ENCODE results near the gene CIB2. TPM values are rescaled to one million over a fixed set of nuclear protein-coding genes. Genes with fewer than 3 reads are reported as not detected.

CIB2 gene
- total RNA-seq, 1 donor from 2014 or later = 27.6 TPM

DNA sequence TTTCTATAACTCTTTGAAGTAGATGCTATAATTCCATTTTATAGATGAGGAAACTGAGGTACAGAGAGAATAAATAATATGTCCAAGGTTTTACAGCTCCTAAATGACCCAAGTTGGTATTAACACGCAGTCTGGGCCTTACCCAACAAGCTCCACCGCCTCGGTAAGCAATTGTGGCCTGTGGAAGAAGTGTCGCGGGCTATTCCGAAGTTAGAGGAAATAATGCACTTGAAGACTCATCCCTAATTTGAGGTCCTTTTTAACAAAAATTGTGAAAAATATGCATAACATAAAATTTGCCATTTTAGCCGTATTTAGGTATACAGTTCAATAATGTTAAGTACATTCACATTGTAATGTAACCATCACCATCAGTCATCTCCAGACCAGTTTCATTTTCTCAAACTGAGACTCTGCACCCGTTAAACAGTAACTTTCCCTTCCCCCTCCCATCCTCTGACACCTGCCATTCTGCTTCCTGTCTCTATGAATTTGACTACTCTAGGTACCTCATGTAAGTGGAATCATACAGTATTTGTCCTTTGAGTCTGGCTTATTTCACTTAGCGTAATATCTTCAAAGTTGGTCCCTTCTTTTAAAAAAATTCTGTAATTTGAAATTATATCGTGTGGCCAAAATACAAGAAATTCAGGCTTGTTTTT, 36.1 kb upstream of the CIB2 start:
- H3K36me3 Mint-ChIP-seq = peaks cover 51% of the 10 kb centered on the region
- no peak overlapping the region for H3K4me3 Mint-ChIP-seq

DNA sequence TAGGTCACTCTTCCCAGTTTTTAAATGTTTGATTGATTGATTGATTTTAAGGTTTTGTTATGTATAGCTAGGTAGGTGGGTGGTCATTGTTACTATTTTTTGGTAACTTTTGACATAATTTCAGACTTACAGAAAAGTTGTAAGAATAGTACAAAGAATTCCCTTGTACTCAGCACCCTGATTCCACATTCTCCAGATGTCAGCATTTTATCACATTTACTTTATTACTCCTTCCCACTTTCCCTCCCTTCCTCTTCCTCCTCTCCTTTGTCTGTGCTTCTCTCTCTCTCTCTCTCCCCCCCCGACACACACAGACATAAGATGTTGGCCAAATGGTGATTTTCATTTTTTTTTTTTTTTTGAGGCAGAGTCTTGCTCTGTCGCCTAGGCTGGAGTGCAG, 32.8 kb upstream of the CIB2 start:
- H3K27ac Mint-ChIP-seq = no peak overlapping the region
- no peaks in the 10 kb centered on the region for H3K4me1 Mint-ChIP-seq
- TF ChIP-seq, protein P1, sequence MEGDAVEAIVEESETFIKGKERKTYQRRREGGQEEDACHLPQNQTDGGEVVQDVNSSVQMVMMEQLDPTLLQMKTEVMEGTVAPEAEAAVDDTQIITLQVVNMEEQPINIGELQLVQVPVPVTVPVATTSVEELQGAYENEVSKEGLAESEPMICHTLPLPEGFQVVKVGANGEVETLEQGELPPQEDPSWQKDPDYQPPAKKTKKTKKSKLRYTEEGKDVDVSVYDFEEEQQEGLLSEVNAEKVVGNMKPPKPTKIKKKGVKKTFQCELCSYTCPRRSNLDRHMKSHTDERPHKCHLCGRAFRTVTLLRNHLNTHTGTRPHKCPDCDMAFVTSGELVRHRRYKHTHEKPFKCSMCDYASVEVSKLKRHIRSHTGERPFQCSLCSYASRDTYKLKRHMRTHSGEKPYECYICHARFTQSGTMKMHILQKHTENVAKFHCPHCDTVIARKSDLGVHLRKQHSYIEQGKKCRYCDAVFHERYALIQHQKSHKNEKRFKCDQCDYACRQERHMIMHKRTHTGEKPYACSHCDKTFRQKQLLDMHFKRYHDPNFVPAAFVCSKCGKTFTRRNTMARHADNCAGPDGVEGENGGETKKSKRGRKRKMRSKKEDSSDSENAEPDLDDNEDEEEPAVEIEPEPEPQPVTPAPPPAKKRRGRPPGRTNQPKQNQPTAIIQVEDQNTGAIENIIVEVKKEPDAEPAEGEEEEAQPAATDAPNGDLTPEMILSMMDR (IDR thresholded peaks at IDR 0.05; ENCODE audit: unreplicated experiment) = no peak
- DNase-seq (ENCODE audit: low spot score in 2 of 2, unreplicated experiment in 2 of 2) = no peak
- H3K9me3 Mint-ChIP-seq = no peaks in the 10 kb centered on the region
- no peaks in the 10 kb centered on the region for H3K27me3 Mint-ChIP-seq (ENCODE audit: low read depth)
- no peak overlapping the region for H3K4me3 Mint-ChIP-seq
- peaks cover 42% of the 10 kb centered on the region for H3K36me3 Mint-ChIP-seq

More for the DNA sequence above, 36.1 kb upstream of the CIB2 start:
- Mint-ChIP-seq H3K4me1 (no peaks in the 10 kb centered on the region), H3K27me3 (ENCODE audit: low read depth) (no peaks in the 10 kb centered on the region), H3K27ac (no peak overlapping the region), H3K9me3 (no peaks in the 10 kb centered on the region)
- DNase-seq (ENCODE audit: low spot score in 2 of 2, unreplicated experiment in 2 of 2) = no peak
- TF ChIP-seq, protein P1 (IDR thresholded peaks at IDR 0.05; ENCODE audit: unreplicated experiment) = no peak

DNA sequence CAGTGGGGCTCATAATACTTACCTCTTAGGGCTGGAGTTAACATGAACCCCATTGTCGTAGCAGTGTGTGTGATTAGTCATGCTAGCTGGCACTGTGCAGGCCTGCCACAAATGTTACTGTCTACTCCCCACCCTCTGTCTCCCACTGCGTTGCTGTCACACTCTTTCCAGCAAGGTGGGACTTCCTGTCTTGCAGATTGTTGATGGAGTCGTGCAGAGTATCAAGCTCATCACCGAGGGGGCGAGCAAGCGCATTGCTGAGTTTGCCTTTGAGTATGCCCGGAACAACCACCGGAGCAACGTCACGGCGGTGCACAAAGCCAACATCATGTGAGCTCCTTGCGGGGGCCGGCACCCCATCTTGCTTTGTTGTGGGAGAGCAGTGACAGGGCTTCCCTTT, 30.8 kb upstream of the CIB2 start:
- no peaks in the 10 kb centered on the region for H3K27me3 Mint-ChIP-seq (ENCODE audit: low read depth)
- no peaks in the 10 kb centered on the region for H3K9me3 Mint-ChIP-seq
- TF ChIP-seq, protein P1 (IDR thresholded peaks at IDR 0.05; ENCODE audit: unreplicated experiment) = no peak
- DNase-seq (ENCODE audit: low spot score in 2 of 2, unreplicated experiment in 2 of 2) = no peak
- no peaks in the 10 kb centered on the region for H3K4me1 Mint-ChIP-seq
- H3K36me3 Mint-ChIP-seq = peaks cover 27% of the 10 kb centered on the region
- H3K27ac Mint-ChIP-seq = no peak overlapping the region
- H3K4me3 Mint-ChIP-seq = no peak overlapping the region

DNA sequence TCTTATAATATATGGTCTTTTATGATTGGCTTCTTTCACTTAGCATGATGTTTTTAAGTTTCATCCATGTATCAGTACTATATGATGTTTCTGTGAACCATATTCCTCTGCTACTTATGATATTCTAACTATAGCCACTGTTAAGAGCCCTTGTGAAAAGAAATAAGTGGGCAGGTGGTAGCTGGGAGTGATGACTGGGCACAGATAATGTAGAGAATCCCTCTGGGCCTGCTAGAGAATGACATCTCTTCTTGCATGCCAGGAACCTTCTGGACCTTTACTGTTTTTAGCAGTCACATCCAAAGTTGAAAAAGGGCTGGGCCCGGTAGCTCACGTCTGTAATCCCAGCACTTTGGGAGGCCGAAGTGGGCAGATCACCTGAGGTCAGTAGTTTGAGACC, 28.1 kb upstream of the CIB2 start:
- Mint-ChIP-seq H3K27me3 (ENCODE audit: low read depth) (no peaks in the 10 kb centered on the region), H3K4me3 (no peak overlapping the region), H3K27ac (no peak overlapping the region), H3K4me1 (peaks cover 4% of the 10 kb centered on the region), H3K9me3 (no peaks in the 10 kb centered on the region), H3K36me3 (peaks cover 18% of the 10 kb centered on the region)
- DNase-seq (ENCODE audit: low spot score in 2 of 2, unreplicated experiment in 2 of 2) = no peak
- TF ChIP-seq, protein P1 (IDR thresholded peaks at IDR 0.05; ENCODE audit: unreplicated experiment) = no peak

DNA sequence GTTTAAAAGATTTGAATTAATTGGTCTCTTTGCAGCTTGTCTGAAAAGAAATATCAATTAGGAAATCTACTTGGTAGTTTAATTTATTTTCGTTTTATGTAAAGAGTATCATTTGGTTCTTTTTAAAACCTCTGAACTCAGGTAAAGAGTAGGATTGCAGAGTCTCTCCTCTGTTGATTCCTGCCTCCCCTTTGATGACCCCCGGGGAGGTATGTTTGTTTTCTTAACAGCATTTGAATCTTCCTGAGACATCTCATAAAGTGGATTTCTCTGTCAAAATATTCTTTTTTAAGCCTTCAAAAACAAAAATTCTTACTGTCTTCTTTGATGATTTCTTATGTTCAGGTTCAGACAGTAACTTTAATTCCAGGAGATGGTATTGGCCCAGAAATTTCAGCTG, 26.0 kb upstream of the CIB2 start:
- Mint-ChIP-seq H3K36me3 (peaks cover 8% of the 10 kb centered on the region), H3K4me3 (no peak overlapping the region), H3K9me3 (no peaks in the 10 kb centered on the region), H3K27ac (no peak overlapping the region), H3K27me3 (ENCODE audit: low read depth) (no peaks in the 10 kb centered on the region), H3K4me1 (peaks cover 4% of the 10 kb centered on the region)
- TF ChIP-seq, protein P1 (IDR thresholded peaks at IDR 0.05; ENCODE audit: unreplicated experiment) = no peak
- no peak for DNase-seq (ENCODE audit: low spot score in 2 of 2, unreplicated experiment in 2 of 2)
